GM20000 (cell line): Measurements from ENCODE around the gene TEK.

Source experiments
- DNase-seq: peaks from one replicate; pipeline ENCODE4 v3.0.0; 2012; ENCODE audit warnings: low spot score
- CTCF ChIP-seq: IDR thresholded peaks from 2 replicates; pipeline ENCODE4 v1.5.1; 2012; ENCODE audit warnings: mild to moderate bottlenecking, control low read depth; ENCODE audit errors: extremely low read depth, missing control alignments

The TEK gene

GRCh38 chr9:27108981-27109541 is at the start of gene TEK:
Gene TEK, plus strand, starts transcription at chr9:27109225. Its CDS starts 366 bp downstream, at chr9:27109591.
- DNase-seq = no peak
- no peak for TF ChIP-seq CTCF

GRCh38 chr9:27059412-27059811 is 49.6 kb upstream of the TEK start:
- no peak for DNase-seq

GRCh38 chr9:27059907-27060306 is 49.1 kb upstream of the TEK start:
- TF ChIP-seq CTCF = no peak
- DNase-seq = no peak

More at GRCh38 chr9:27059412-27059811, 49.6 kb upstream of the TEK start:
- TF ChIP-seq CTCF = no peak

GRCh38 chr9:27065288-27065687 is 43.7 kb upstream of the TEK start:
- TF ChIP-seq CTCF = no peak
- no peak for DNase-seq

- TF ChIP-seq CTCF = no peak
- DNase-seq = no peak
Measured at GRCh38 chr9:27073841-27074728, 34.9 kb upstream of the TEK start.

- DNase-seq = no peak
- no peak for TF ChIP-seq CTCF
Measured at GRCh38 chr9:27078685-27079084, 30.3 kb upstream of the TEK start.

GRCh38 chr9:27085456-27085855 is 23.6 kb upstream of the TEK start:
- no peak for TF ChIP-seq CTCF
- DNase-seq = no peak
